Globus pallidus (tissue), 1 donor: ENCODE measurements around the gene GLTP.
A peak's percentile ranks its signal among the peaks of the same experiment; 100 is the strongest.
"Not testable (repeated sequence)": the region's sequence is repeated elsewhere in the genome, so short reads cannot be mapped to it uniquely, and the experiment has no call there.

ENCODE experiments used
- DNase-seq: peaks from one replicate; pipeline ENCODE4 v3.0.0-alpha.2; 2015; ENCODE audit warnings: low spot score

The GLTP gene

DNA sequence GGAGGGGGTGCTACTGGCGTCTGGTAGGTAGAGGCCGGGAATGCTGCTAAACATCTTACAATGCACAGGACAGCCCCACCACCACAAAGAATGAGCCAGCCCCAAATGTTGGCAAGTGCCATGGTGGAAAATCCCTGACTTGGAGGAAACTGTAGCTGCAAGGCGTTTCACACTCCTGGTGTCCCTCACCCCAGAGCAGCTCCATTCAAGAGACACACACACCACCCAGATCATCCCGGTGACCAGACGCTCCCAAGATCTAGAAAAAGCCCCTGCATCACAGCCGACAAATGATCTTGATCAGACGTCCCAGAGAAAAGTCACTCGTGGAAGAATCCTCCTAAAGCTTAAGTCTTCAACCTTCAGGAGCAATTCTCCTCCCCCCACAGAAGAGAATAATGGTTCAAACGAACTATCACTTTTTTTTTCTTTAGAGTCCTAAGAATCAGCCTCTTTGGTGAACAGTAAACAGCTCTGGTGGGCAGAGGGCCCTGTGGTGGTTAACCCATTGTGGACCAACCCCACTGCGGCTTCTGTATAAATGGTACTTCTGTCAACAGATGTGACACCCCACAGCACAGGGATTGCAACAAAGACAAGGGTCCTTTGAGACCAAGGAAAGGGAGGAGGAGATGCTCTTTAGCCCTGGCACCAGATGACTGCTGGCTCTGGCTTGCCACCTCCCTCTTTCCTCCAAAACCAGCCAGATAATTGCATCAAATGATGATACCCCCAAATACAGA, 2.7 kb downstream of the GLTP start:
- peak; percentile 90 for DNase-seq

DNA sequence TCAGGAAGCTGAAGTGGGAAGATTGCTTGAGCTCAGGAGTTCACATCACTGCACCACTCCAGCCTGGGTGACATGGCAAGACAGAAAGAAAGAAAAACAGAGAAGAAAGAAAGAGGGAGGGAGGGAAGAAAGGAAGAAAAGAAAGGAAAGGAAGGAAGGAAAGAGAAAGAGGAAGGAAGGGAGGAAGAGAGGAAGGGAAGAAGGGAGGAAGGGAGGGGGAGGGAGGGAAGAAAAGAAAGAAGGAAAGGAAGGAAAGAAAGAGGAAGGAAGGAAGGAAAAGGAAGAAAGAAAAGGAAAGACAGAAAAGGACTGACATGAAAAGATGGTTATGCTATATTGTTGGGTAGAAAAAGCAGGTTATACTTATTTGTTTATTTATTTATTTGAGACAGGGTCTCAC, 3.9 kb downstream of the GLTP start:
- no peak for DNase-seq

GRCh38 chr12:109875572-109876131, 4.7 kb downstream of the GLTP start:
- DNase-seq: no peak

DNA sequence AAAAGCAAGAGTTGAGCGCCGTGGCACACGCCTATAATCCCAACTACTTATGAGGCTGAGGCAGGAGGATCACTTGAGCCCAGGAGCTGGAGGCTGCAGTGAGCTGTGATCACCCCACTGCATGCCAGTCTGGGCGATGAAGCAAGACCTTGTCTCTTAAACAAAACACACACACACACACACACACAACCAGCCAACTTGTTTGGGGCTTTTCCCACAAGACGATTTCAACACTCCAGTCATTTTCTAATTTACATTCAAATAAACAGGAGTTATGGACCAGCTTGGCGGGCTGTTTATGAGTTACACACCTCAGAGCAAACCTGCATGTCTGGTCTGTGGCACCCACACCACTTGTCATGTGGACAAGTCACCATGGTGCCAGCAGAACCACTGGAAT, 6.7 kb downstream of the GLTP start:
- DNase-seq: no peak

GRCh38 chr12:109871668-109872314, 8.6 kb downstream of the GLTP start:
- DNase-seq: no peak

DNA sequence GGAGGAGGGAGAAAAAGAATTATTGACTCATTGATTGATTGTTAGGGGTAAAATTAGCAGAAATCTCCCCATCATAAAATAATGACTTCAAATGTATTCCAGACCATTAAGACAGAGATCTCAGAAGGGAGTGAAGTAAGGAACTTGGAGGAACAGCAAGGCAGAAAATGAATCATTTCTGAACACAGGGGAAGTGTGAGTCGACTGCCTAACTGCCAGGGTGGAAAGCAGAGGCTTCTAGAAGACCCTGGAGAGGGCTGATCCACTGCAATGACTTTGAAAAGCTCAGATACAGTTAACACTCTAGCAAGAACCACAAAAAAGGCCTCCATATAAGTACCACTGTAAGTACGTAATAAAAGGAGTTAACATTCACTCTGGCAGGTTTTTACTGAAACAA, 9.7 kb downstream of the GLTP start:
- no peak for DNase-seq

DNA sequence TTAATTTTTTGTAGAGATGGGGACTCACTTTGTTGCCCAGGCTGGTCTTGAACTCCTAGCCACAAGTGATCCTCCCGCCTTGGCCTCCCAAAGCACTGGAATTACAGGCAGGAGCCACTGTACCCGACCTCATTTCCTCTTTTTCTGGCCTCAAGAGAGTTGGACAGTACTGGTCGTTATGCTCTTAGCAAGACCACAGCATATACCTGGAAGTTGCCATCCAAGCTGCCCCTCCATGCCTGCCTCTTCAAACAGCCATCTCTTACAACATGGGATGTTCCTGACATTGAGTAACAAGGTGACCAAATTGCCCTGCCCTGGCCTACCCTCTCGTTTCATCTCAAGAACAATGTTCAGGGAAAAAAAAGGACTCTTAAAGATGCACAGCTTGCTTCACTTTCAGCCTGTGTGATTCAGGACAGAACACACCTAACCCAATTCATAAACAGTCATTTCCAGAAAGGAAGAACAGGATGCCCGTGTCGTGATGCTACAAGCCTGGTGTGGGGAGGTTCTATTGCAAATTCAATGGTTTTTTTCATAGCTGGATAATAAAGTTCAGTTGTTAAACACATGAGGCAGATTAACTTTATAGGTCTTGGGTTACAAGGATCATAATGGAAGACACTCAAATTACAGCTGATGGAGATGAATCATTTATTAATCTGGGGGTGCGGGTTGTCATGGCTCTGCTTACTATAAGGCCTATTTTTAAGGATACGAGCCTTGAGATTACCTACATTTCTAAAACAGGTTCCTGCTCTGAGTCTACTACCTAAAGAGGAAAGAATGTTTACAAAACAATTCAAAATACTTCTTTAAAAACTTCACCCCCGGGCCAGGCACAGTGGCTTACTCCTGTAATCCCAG, 11.9 kb downstream of the GLTP start:
- no peak for DNase-seq

- DNase-seq: no peak
Observed at GRCh38 chr12:109864916-109865315, 15.4 kb downstream of the GLTP start.

GRCh38 chr12:109863847-109864712, 16.3 kb downstream of the GLTP start:
- DNase-seq: peak; percentile 96

DNA sequence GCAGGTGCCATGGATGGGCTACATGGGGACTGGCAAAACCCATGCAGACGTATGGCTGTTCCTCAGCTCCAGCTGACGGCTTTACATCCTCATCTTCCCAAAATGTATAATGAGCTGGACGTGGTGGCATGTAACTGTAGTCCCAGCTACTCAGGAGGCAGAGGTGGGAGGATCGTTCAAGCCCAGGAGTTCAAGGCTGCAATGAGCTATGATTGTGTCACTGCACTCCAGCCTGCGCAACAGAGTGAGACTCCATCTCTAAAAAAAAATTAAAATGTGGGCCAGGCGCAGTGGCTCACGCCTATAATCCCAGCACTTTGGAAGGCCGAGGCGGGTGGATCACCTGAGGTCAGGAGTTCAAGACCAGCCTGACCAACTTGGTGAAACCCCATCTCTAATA, 17.9 kb downstream of the GLTP start:
- DNase-seq: not testable (repeated sequence)

DNA sequence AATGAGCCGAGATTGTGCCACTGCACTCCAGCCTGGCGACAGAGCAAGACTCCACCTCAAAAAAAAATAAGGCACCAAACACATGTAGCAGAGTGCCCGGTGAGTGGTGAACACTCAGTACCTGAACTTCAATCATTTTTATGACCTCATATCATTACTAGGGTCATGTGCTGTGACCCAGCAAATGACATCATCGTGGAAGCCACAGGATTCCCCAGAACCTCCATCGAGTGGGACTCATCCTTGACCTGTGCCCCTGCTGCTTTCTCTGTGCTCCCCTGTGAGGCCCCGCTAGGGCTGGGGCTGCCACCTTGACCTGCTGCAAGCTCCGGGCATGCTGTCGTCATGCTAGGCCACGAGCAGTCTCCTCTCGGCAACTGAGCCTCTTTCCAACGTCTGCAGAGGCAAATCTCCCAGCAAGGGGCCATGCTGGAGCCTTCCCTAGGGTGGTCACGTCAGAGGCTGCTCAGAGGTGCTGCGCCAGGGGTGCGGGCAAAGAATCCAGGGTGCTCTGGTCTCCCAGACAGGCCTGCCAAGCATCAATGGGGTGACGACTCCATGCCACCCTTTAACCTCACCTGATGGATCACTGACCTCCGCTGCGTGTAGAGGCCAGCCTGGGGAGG, 18.5 kb downstream of the GLTP start:
- no peak for DNase-seq

DNA sequence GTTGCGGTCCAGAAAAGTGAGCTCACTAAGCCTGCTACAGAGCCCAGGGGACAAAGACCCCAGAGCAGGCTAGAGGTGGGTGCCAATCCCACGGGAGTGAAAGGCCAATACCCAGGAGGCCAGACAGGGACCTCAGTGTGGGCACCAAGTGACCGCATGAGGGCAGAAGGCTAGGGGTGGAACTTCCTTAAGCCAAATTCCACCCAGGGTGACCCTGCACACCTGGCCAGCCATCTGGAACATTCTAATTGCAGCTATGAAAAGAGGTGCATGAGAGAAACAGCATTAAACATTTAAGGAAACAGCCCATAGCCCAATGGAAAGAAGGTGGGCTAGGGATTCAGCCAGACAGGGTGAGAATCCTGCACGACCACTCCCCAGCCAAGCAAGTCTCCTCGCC, 19.4 kb downstream of the GLTP start:
- DNase-seq: no peak

GRCh38 chr12:109858764-109859163, 21.6 kb downstream of the GLTP start:
- no peak for DNase-seq

DNA sequence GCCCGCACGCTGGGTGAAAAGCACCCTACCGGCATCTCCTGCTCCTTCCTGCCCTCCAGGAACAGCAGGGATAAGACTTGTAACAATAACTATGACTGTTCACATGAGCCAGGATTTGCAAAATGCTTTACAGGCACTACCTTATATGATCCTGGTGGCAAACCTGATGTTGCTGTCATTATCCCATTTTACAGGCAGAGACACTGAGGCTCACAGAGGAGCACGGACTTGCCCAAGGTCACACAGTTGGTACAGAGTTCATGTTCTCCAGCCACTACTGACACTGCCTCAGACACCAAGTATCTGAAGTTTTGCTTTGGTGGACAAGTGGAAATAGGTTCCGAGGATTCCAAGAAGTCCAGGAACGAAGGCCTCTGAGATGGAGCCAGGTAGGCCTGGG, 22.6 kb downstream of the GLTP start:
- DNase-seq: no peak

DNA sequence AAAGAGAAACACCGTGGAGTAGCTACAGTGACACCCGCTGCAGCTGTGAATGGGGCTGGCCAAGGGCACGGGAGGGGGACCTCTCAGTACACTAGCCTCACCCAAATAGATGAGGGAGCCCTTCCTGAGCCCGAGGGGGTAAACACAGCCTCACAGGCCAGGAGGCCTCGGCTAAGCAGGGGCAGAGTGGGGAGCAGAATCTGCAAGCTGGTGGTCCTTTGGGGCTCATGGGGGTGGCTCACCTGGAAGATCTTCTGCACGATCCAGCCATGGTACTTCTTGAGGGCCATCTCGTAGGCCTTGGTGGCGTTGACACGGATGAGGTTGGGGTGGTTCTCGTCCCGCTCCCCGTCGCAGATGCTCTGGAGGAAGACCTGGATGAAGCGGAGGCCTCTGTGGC, 25.0 kb downstream of the GLTP start:
- no peak for DNase-seq

- not testable (repeated sequence) for DNase-seq
Observed at GRCh38 chr12:109850518-109850917, 29.8 kb downstream of the GLTP start.

GRCh38 chr12:109847142-109847735, 33.1 kb downstream of the GLTP start:
- no peak for DNase-seq

GRCh38 chr12:109845824-109846205, 34.5 kb downstream of the GLTP start:
- DNase-seq: no peak

GRCh38 chr12:109844983-109845823, 35.1 kb downstream of the GLTP start:
- DNase-seq: peak; percentile 75

DNA sequence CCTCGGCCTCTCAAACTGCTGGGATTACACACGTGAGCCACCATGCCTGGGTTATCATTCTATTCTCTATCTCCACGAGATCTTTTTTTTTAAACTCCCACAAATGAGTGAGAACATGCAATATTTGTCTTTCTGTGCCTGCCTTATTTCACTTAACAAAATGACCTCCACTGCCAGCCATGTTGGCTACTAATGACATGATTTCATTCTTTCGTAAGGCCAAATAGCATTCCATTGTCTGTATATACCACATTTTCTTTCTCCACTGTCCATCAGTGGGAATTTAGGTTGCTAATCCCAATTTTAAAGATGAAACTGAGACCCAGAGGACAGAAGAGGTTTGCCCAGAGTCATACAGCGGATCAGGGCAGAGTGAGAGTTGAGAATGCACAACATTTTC, 36.2 kb downstream of the GLTP start:
- DNase-seq: no peak
